HEK293 (cell line): ENCODE data around the gene MACROD1.
A peak's percentile ranks its signal among the peaks of the same experiment; 100 is the strongest.

Experiments used
- CTCF ChIA-PET: fragments of 350-600 bp; formaldehyde crosslinking; extraction: SDS; loops from one replicate; lab custom pipeline; 2021; ENCODE audit warnings: antibody characterized with exemption; lab: Yijun Ruan, JAX
- POLR2A ChIA-PET: fragments of 300-600 bp; formaldehyde crosslinking; extraction: SDS; loops from one replicate; lab custom pipeline; 2020; ENCODE audit warnings: antibody characterized with exemption, inconsistent platforms; lab: Yijun Ruan, JAX
- H3K27ac ChIP-seq: fragments of 200-500 bp; sonication (Bioruptor generic); 2 replicates; pipeline ENCODE4 v1.5.1; 2014; ENCODE audit warnings: low read depth, low read length, control low read depth, inconsistent platforms; ENCODE audit errors: extremely low read depth
- H3K36me3 ChIP-seq, 2 experiments: fragments of 200-500 bp in 1 of 2; sonication (Bioruptor generic) in 1 of 2; 1 replicate in 1 of 2; 2 replicates in 1 of 2; pipeline ENCODE4 v1.5.1; 2014 to 2017; ENCODE audit warnings: inconsistent platforms in 2 of 2, low read length in 2 of 2; ENCODE audit not compliant: control insufficient read depth in 2 of 2, insufficient read depth in 1 of 2
- H3K4me1 ChIP-seq: fragments of 200-500 bp; sonication (Bioruptor generic); 2 replicates; pipeline ENCODE4 v1.5.1; 2014; ENCODE audit warnings: mild to moderate bottlenecking, low read length, inconsistent platforms; ENCODE audit not compliant: control insufficient read depth, insufficient read depth
- H3K4me3 ChIP-seq: 2 replicates; pipeline ENCODE4 v1.5.1; 2011; ENCODE audit warnings: low read depth, mild to moderate bottlenecking, control low read depth, low read length, moderate library complexity
- H3K9me3 ChIP-seq: fragments of 200-500 bp; sonication (Bioruptor generic); 2 replicates; pipeline ENCODE4 v1.5.1; 2014; ENCODE audit warnings: low read depth, low read length, inconsistent platforms; ENCODE audit not compliant: control insufficient read depth, insufficient read depth
- GFI1B ChIP-seq: fragments of 450-650 bp; formaldehyde crosslinking; IDR thresholded peaks from 2 replicates; pipeline ENCODE4 v1.5.1; 2016; ENCODE audit warnings: missing biosample characterization, missing genetic modification characterization
- HOXA7 ChIP-seq: sonication (generic); formaldehyde crosslinking; IDR thresholded peaks from 2 replicates; pipeline ENCODE4 v1.8.1; 2022; ENCODE audit warnings: missing genetic modification reagents, borderline replicate concordance
- HOXD13 ChIP-seq: sonication (generic); formaldehyde crosslinking; IDR thresholded peaks from 2 replicates; pipeline ENCODE4 v1.8.0; 2022; ENCODE audit warnings: missing genetic modification reagents, borderline replicate concordance
- KLF1 ChIP-seq: fragments of 450-650 bp; formaldehyde crosslinking; IDR thresholded peaks from 2 replicates; pipeline ENCODE4 v1.5.1; 2016; ENCODE audit warnings: missing biosample characterization, missing genetic modification characterization
- KLF7 ChIP-seq: fragments of 450-650 bp; formaldehyde crosslinking; IDR thresholded peaks from 2 replicates; pipeline ENCODE4 v1.5.1; 2016; ENCODE audit warnings: missing biosample characterization, missing genetic modification characterization, borderline replicate concordance
- PRDM1 ChIP-seq: fragments of 450-650 bp; formaldehyde crosslinking; IDR thresholded peaks from 2 replicates; pipeline ENCODE4; 2016; ENCODE audit warnings: missing biosample characterization, missing genetic modification characterization
- YY2 ChIP-seq: fragments of 450-650 bp; formaldehyde crosslinking; IDR thresholded peaks from 2 replicates; pipeline ENCODE4 v1.5.1; 2016; ENCODE audit warnings: missing biosample characterization, missing genetic modification characterization
- ZBTB20 ChIP-seq: fragments of 450-650 bp; formaldehyde crosslinking; IDR thresholded peaks from 2 replicates; pipeline ENCODE4 v1.5.1; 2016; ENCODE audit warnings: missing biosample characterization, missing genetic modification characterization
- ZBTB48 ChIP-seq: fragments of 450-650 bp; formaldehyde crosslinking; IDR thresholded peaks from 2 replicates; pipeline ENCODE4 v1.5.1; 2016; ENCODE audit warnings: missing biosample characterization, missing genetic modification characterization
- ZEB2 ChIP-seq: fragments of 450-650 bp; formaldehyde crosslinking; IDR thresholded peaks from 2 replicates; pipeline ENCODE4 v1.5.1; 2016; ENCODE audit warnings: missing biosample characterization, missing genetic modification characterization
- ZFP3 ChIP-seq: fragments of 450-650 bp; formaldehyde crosslinking; IDR thresholded peaks from 2 replicates; pipeline ENCODE4 v1.5.1; 2016; ENCODE audit warnings: low read depth, missing biosample characterization, missing genetic modification characterization
- ZNF184 ChIP-seq: fragments of 450-650 bp; IDR thresholded peaks from 2 replicates; pipeline ENCODE4 v1.5.1; 2018; ENCODE audit warnings: missing biosample characterization, mild to moderate bottlenecking, missing genetic modification characterization
- ZNF211 ChIP-seq: fragments of 450-650 bp; formaldehyde crosslinking; IDR thresholded peaks from 2 replicates; pipeline ENCODE4 v1.5.1; 2016; ENCODE audit warnings: low read depth, missing biosample characterization, missing genetic modification characterization
- ZNF223 ChIP-seq: fragments of 450-650 bp; formaldehyde crosslinking; IDR thresholded peaks from 2 replicates; pipeline ENCODE4 v1.5.1; 2016; ENCODE audit warnings: missing biosample characterization, missing genetic modification characterization
- ZNF266 ChIP-seq: fragments of 450-650 bp; formaldehyde crosslinking; IDR thresholded peaks from 2 replicates; pipeline ENCODE4 v1.5.1; 2016; ENCODE audit warnings: missing biosample characterization, missing genetic modification characterization, low read depth
- ZNF302 ChIP-seq: fragments of 450-650 bp; formaldehyde crosslinking; IDR thresholded peaks from 2 replicates; pipeline ENCODE4 v1.5.1; 2016; ENCODE audit warnings: missing biosample characterization, missing genetic modification characterization, low read depth
- ZNF311 ChIP-seq: fragments of 450-650 bp; formaldehyde crosslinking; IDR thresholded peaks from 2 replicates; pipeline ENCODE4 v1.5.1; 2017; ENCODE audit warnings: missing biosample characterization, missing genetic modification characterization, borderline replicate concordance
- ZNF350 ChIP-seq: fragments of 450-650 bp; formaldehyde crosslinking; IDR thresholded peaks from 2 replicates; pipeline ENCODE4 v1.5.0; 2017; ENCODE audit warnings: missing biosample characterization, mild to moderate bottlenecking, missing genetic modification characterization
- ZNF426 ChIP-seq: fragments of 450-650 bp; formaldehyde crosslinking; IDR thresholded peaks from 2 replicates; pipeline ENCODE4 v1.5.1; 2017; ENCODE audit warnings: missing biosample characterization, missing genetic modification characterization, mild to moderate bottlenecking, inconsistent platforms, moderate library complexity
- ZNF521 ChIP-seq: fragments of 450-650 bp; formaldehyde crosslinking; IDR thresholded peaks from 2 replicates; pipeline ENCODE4 v1.5.1; 2017; ENCODE audit warnings: missing biosample characterization, mild to moderate bottlenecking, missing genetic modification characterization
- ZNF530 ChIP-seq: fragments of 450-650 bp; formaldehyde crosslinking; IDR thresholded peaks from 2 replicates; pipeline ENCODE4 v1.5.1; 2016; ENCODE audit warnings: low read depth, missing biosample characterization, missing genetic modification characterization
- ZNF585B ChIP-seq: fragments of 450-650 bp; formaldehyde crosslinking; IDR thresholded peaks from 2 replicates; pipeline ENCODE4 v1.5.1; 2016; ENCODE audit warnings: missing biosample characterization, missing genetic modification characterization
- ZNF623 ChIP-seq: fragments of 450-650 bp; formaldehyde crosslinking; IDR thresholded peaks from 2 replicates; pipeline ENCODE4 v1.5.1; 2016; ENCODE audit warnings: missing biosample characterization, missing genetic modification characterization
- ZNF692 ChIP-seq: fragments of 450-650 bp; formaldehyde crosslinking; IDR thresholded peaks from 2 replicates; pipeline ENCODE4 v1.5.1; 2016; ENCODE audit warnings: missing biosample characterization, missing genetic modification characterization
- ZNF747 ChIP-seq: fragments of 450-650 bp; formaldehyde crosslinking; IDR thresholded peaks from 2 replicates; pipeline ENCODE4 v1.5.1; 2016; ENCODE audit warnings: missing biosample characterization, missing genetic modification characterization
- ZNF776 ChIP-seq: fragments of 450-650 bp; formaldehyde crosslinking; IDR thresholded peaks from 2 replicates; pipeline ENCODE4 v1.5.0; 2017; ENCODE audit warnings: missing biosample characterization, missing genetic modification characterization, borderline replicate concordance
- ZNF791 ChIP-seq: fragments of 450-650 bp; formaldehyde crosslinking; IDR thresholded peaks from 2 replicates; pipeline ENCODE4 v1.5.1; 2016; ENCODE audit warnings: missing biosample characterization, missing genetic modification characterization
- ZNF830 ChIP-seq: fragments of 450-650 bp; IDR thresholded peaks from 2 replicates; pipeline ENCODE4 v1.5.0; 2018; ENCODE audit warnings: missing biosample characterization, missing genetic modification characterization, low read depth, mild to moderate bottlenecking, moderate library complexity
- ZSCAN30 ChIP-seq: fragments of 450-650 bp; IDR thresholded peaks from 2 replicates; pipeline ENCODE4 v1.5.1; 2018; ENCODE audit warnings: missing biosample characterization, mild to moderate bottlenecking, missing genetic modification characterization, moderate library complexity

The MACROD1 gene

GRCh38 chr11:63997104-63997700 is 168.7 kb downstream of the MACROD1 start:
- POLR2A ChIA-PET = no interaction called here
- Histone ChIP-seq H3K27ac (no peak overlapping the region), H3K36me3 (peaks cover 4 to 72% of the 10 kb centered on the region in 2 experiments; a peak in 2 of 3 replicates), H3K9me3 (no peaks in the 10 kb centered on the region), H3K4me3 (no peak overlapping the region), H3K4me1 (no peaks in the 10 kb centered on the region)
- CTCF ChIA-PET = no interaction called here
- 0 out of 2 replicates have a peak, but pooled peaks have one; percentile 7 for TF ChIP-seq ZEB2 (tag by site-specific recombination)
- no peak for TF ChIP-seq ZNF521

DNA sequence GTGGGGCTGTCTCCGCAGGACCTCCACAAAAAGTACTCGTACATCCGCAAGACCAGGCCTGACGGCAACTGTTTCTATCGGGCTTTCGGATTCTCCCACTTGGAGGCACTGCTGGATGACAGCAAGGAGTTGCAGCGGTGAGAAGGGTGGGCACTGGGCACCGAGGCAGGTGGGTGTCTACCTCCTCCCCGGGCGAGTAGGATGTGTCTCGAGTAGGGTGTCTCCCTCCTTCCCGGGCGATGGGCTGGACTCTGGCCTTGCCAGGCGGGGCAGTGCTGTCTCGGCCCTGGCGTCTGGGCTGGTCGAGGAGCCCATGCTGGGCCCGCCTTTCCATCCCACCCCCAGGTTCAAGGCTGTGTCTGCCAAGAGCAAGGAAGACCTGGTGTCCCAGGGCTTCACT is 169.4 kb downstream of the MACROD1 start:
- Histone ChIP-seq H3K4me1 (no peaks in the 10 kb centered on the region), H3K9me3 (no peaks in the 10 kb centered on the region), H3K36me3 (peaks cover 4 to 73% of the 10 kb centered on the region in 2 experiments; a peak in 2 of 3 replicates), H3K27ac (no peak overlapping the region), H3K4me3 (no peak overlapping the region)
- no peak for TF ChIP-seq ZFP3 (tag by site-specific recombination)
- TF ChIP-seq KLF1 = no peak
- TF ChIP-seq KLF7 (tag by site-specific recombination) = no peak
- no peak for TF ChIP-seq ZBTB48 (tag by site-specific recombination)
- no peak for TF ChIP-seq ZBTB20 (tag by site-specific recombination)
- no peak for TF ChIP-seq ZNF311
- TF ChIP-seq HOXA7 (CRISPR knock-in tag) = no peak
- no peak for TF ChIP-seq ZNF585B
- no peak for TF ChIP-seq ZNF266
- TF ChIP-seq ZNF692 (tag by site-specific recombination) = no peak
- CTCF ChIA-PET = interaction anchor here (1.6 kb wide), 1 partner anchor 157 kb away, joined by 3 read pairs; no protein-coding TSS in a partner anchor
- POLR2A ChIA-PET = no interaction called here

DNA sequence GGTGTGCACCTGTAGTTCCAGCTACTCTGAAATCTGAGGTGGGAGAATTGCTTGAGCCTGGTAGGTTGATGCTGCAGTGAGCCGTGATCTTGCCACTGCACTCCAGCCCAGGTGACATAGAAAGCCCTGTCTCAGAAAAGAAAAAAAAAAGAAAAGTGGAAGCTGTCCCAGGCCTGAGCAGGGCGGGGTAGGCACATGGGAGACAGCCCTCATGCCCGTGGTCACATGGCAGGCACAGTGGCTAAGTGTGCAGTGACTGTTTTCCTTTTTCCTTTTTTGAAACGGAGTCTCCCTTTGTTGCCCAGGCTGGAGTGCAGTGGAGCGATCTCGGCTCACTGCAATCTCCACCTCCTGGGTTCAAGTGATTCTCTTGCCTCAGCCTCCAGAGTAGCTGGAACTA is 171.9 kb downstream of the MACROD1 start:
- Histone ChIP-seq H3K27ac (no peak overlapping the region), H3K36me3 (peaks cover 8 to 84% of the 10 kb centered on the region in 2 experiments; a peak in 2 of 3 replicates), H3K4me1 (no peaks in the 10 kb centered on the region), H3K9me3 (no peaks in the 10 kb centered on the region), H3K4me3 (no peak overlapping the region)
- POLR2A ChIA-PET = no interaction called here
- CTCF ChIA-PET = interaction anchor here (0.6 to 1.3 kb wide), 3 partner anchors 46 to 153 kb away, joined by 3 to 5 read pairs (median 4); no protein-coding TSS in a partner anchor
- no peak for TF ChIP-seq HOXD13 (CRISPR knock-in tag)
- TF ChIP-seq, all 188 proteins: peak for 0

DNA sequence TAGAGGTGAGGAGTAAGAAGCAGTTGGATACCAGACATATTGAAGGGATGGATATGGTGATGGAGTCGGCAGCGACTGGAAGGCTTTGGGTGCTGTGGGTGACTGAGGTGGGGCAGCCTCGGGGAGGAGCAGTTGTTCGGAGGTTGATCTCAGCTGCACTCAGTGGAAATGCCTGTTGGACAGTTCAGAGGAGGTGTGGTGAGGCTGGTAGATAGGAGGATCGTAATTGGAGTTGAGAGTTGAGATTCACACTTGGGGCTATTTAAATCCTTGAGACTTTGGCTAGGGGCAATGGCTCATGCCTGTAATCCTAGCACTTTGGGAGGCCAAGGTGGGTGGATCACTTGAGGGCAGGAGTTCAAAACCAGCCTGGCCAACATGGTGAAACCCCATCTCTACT is 172.8 kb downstream of the MACROD1 start:
- H3K4me3 ChIP-seq = no peak overlapping the region
- peaks cover 8 to 87% of the 10 kb centered on the region in 2 experiments; a peak in 2 of 3 replicates for H3K36me3 ChIP-seq
- TF ChIP-seq ZNF350 (tag by site-specific recombination) (no peak), ZNF791 (tag by site-specific recombination) (no peak), ZNF223 (tag by site-specific recombination) (no peak), YY2 (tag by site-specific recombination) (no peak), ZNF623 (no peak), ZNF830 (tag by site-specific recombination) (no peak), GFI1B (tag by site-specific recombination) (no peak), ZNF302 (no peak), ZSCAN30 (tag by site-specific recombination) (no peak), ZNF776 (tag by site-specific recombination) (no peak), ZNF530 (tag by site-specific recombination) (no peak), ZNF426 (tag by site-specific recombination) (no peak), PRDM1 (tag by site-specific recombination) (no peak), ZNF184 (tag by site-specific recombination) (no peak), ZNF747 (tag by site-specific recombination) (no peak), ZBTB48 (tag by site-specific recombination) (no peak), ZNF211 (tag by site-specific recombination) (no peak), ZNF311 (no peak)
- no peaks in the 10 kb centered on the region for H3K9me3 ChIP-seq
- ChIA-PET POLR2A (interaction anchor here (0.7 kb wide), 2 partner anchors 11 to 24 kb away, joined by 6 to 8 read pairs; no protein-coding TSS in a partner anchor), CTCF (no interaction called here)
- H3K4me1 ChIP-seq = no peaks in the 10 kb centered on the region
- no peak overlapping the region for H3K27ac ChIP-seq
